Neural cell (in vitro differentiated cells): ENCODE results near the gene C1orf52.

Experiments
- CTCF ChIP-seq: fragments of 450-650 bp; IDR thresholded peaks from 2 replicates; pipeline ENCODE4 v1.5.1; 2014; ENCODE audit warnings: antibody characterized with exemption, mild to moderate bottlenecking, moderate library complexity; ENCODE audit not compliant: poor library complexity, severe bottlenecking
- EP300 ChIP-seq: fragments of 450-650 bp; conservative IDR thresholded peaks from 2 replicates; pipeline ENCODE4 v1.6.1; 2014; ENCODE audit warnings: antibody characterized with exemption, mild to moderate bottlenecking, moderate library complexity; ENCODE audit not compliant: poor library complexity, severe bottlenecking
- EZH2 ChIP-seq: fragments of 200-600, 300-800 bp; shearing (Covaris generic), sonication (generic); IDR thresholded peaks from 2 replicates; pipeline ENCODE4 v1.6.1; 2014; ENCODE audit warnings: antibody characterized with exemption, low read length, borderline replicate concordance, mild to moderate bottlenecking; ENCODE audit not compliant: insufficient read depth, poor library complexity, severe bottlenecking
- POLR2AphosphoS5 ChIP-seq: IDR thresholded peaks from 2 replicates; pipeline ENCODE4 v1.6.1; 2012
- REST ChIP-seq: IDR thresholded peaks from 2 replicates; pipeline ENCODE4 v1.6.1; 2012; ENCODE audit warnings: borderline replicate concordance
- TAF1 ChIP-seq: IDR thresholded peaks from 2 replicates; pipeline ENCODE4 v1.6.1; 2012; ENCODE audit warnings: low read depth

GRCh38 chr1:85208488-85208887, 51.0 kb downstream of the C1orf52 start:
- TF ChIP-seq POLR2AphosphoS5, result no peak
- no peak for TF ChIP-seq EP300
- TF ChIP-seq EZH2, result no peak
- TF ChIP-seq CTCF, result no peak
- no peak for TF ChIP-seq REST
- no peak for TF ChIP-seq TAF1
